GM21576 (cell line): ENCODE results near the gene DIRAS1.

Source experiments
- ATAC-seq: cut with Tn5 transposase; IDR thresholded peaks from one replicate; pipeline ENCODE4 v1.9.1; 2021; ENCODE audit warnings: mild to moderate bottlenecking, moderate library complexity; ENCODE audit not compliant: unreplicated experiment

DIRAS1 gene

GRCh38 chr19:2755811-2756210 is 34.6 kb upstream of the DIRAS1 start:
- no peak for ATAC-seq

GRCh38 chr19:2755448-2755705 is 34.2 kb upstream of the DIRAS1 start:
- no peak for ATAC-seq

GRCh38 chr19:2754659-2755447 is 33.7 kb upstream of the DIRAS1 start:
- ATAC-seq: no peak

- no peak for ATAC-seq
These were observed 30.3 kb upstream of the DIRAS1 start for GRCh38 chr19:2751438-2751830.

GRCh38 chr19:2750808-2751437 is 29.8 kb upstream of the DIRAS1 start:
- no peak for ATAC-seq

- ATAC-seq: no peak
These were observed 26.2 kb upstream of the DIRAS1 start for GRCh38 chr19:2747349-2747748.

GRCh38 chr19:2744113-2744512 is 22.9 kb upstream of the DIRAS1 start:
- no peak for ATAC-seq

- no peak for ATAC-seq
These were observed 21.9 kb upstream of the DIRAS1 start for GRCh38 chr19:2743099-2743498.

GRCh38 chr19:2740314-2740656 is 19.1 kb upstream of the DIRAS1 start:
- no peak for ATAC-seq

- peak; percentile 83 for ATAC-seq
These were observed 18.6 kb upstream of the DIRAS1 start, which contains the start of gene SLC39A3 for GRCh38 chr19:2739602-2740313. TSS of gene SLC39A3 (minus strand) at chr19:2740017. CDS start at chr19:2737257, 2,760 bp downstream.

GRCh38 chr19:2736550-2737190 is 15.5 kb upstream of the DIRAS1 start:
- no peak for ATAC-seq

GRCh38 chr19:2735374-2735773 is 14.2 kb upstream of the DIRAS1 start:
- no peak for ATAC-seq

- ATAC-seq: no peak
These were observed 13.6 kb upstream of the DIRAS1 start for GRCh38 chr19:2734589-2735288.

- no peak for ATAC-seq
These were observed 12.9 kb upstream of the DIRAS1 start for GRCh38 chr19:2733930-2734588.

GRCh38 chr19:2732883-2733282 is 11.7 kb upstream of the DIRAS1 start:
- no peak for ATAC-seq

- ATAC-seq: no peak
These were observed 11.1 kb upstream of the DIRAS1 start for GRCh38 chr19:2732157-2732725.

- no peak for ATAC-seq
These were observed 10.2 kb upstream of the DIRAS1 start for GRCh38 chr19:2731181-2731995.

GRCh38 chr19:2729943-2730818 is 9.0 kb upstream of the DIRAS1 start:
- no peak for ATAC-seq
